Cerebellar nuclear complex (tissue), 1 donor: ENCODE measurements around the gene FAXDC2.
"Not testable (repeated sequence)": the region's sequence is repeated elsewhere in the genome, so short reads cannot be mapped to it uniquely, and the experiment has no call there.

Experiments used
- DNase-seq, 2 experiments: peaks; one replicate each; lab custom pipeline; 2025; lab: John Stamatoyannopoulos, UW

FAXDC2 gene

GRCh38 chr5:154830596-154830995 is 19.8 kb downstream of the FAXDC2 start:
- no peak for DNase-seq

- DNase-seq: no peak
Measured at GRCh38 chr5:154830219-154830595, 20.2 kb downstream of the FAXDC2 start.

- DNase-seq: no peak
Measured at GRCh38 chr5:154829589-154830218, 20.7 kb downstream of the FAXDC2 start.

GRCh38 chr5:154829181-154829588 is 21.2 kb downstream of the FAXDC2 start:
- no peak for DNase-seq

DNA sequence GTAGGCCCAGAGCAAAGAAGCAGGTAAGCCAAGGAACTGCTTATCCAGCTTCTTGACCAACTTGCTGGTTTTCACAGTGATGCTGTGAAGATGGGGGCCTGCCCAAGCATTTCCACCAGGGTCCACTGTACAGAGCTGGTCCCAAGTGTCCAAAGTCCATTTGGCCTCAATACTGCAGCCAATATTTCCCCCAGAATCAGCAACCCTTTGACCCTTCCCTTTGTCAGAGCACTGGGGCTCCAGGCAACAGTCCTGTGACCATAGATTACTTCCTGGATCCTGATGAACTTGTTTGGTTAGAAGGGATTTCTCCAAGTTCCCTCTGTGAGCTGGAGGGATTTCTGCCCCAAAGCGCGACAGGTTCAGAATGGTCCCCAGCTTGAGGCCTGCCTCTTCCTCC is 26.3 kb downstream of the FAXDC2 start:
- no peak for DNase-seq

DNA sequence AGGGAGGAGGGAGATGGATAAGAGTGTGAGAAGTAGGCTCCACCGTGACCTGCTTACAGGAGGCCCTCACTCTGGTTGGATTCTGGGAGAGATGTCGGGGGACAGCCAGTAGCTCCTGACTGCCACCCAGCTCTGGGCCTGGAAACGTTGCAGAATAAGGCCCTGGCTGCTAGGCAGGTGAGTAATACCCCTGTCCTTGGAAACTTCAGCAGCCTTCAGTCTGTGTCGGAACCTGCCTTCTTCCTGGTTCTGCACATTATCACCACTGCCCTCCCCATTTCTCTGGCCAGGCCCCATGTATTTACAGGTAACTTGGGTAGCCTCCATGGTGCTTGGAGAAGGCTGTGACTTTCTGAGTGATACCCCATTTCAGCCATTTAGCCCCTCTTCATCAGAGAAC is 26.8 kb downstream of the FAXDC2 start:
- no peak for DNase-seq

DNA sequence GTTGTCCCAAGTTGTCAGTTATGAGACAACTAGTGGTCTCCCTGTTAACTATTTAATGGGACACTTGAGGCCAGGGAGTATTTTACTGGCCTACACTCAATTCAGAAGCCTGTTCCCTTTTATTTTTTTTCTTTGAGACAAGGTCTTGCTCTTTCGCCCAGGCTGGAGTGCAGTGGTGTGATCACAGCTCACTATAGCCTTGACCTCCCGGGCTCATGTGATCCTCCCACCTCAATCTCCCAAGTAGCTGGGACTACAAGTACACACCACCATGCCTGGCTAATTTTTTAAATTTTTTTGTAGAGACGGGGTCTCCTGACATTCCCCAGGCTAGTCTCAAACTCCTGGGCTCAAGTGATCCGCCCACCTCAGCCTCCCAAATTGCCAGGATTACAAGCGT is 27.5 kb downstream of the FAXDC2 start:
- DNase-seq: not testable (repeated sequence)

DNA sequence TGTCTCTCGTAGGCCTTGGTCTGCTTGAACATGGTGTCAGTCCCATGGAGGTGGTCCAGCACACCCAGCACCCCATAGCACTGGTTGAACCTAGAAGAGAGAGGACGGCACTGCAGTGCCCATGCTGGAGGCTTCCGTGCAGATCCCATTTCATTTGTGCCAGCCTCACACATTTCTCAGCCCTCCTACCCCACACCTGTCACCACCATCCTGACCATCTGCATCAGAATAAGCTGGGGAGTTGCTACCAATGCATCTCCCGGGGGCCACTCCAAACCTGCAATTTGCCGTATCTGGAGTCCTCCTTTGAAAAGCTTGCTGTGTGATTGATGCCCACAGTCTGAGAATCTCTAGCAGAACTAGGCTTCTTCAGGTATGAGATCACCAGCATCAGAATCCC is 30.0 kb downstream of the FAXDC2 start:
- no peak for DNase-seq

DNA sequence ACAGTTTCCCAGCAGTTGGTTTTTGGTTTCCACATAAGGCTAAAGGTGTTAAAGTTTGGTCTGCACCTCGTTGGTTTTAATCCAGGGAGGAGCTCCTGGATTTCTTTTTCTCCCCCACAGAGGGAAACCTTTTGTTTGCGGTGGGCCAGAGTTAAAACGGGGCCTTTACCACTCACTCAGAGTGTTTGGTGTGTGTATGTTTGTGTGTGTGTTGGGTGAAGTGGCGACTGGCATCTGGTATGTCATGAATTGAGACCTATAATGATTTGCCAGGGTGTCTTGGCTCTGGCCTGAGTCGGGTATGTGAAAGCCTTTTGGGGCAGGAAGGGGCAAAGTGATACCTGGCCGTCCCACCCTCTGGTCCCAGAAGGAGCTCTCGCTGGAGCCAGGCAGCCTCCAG is 30.9 kb downstream of the FAXDC2 start:
- no peak for DNase-seq

DNA sequence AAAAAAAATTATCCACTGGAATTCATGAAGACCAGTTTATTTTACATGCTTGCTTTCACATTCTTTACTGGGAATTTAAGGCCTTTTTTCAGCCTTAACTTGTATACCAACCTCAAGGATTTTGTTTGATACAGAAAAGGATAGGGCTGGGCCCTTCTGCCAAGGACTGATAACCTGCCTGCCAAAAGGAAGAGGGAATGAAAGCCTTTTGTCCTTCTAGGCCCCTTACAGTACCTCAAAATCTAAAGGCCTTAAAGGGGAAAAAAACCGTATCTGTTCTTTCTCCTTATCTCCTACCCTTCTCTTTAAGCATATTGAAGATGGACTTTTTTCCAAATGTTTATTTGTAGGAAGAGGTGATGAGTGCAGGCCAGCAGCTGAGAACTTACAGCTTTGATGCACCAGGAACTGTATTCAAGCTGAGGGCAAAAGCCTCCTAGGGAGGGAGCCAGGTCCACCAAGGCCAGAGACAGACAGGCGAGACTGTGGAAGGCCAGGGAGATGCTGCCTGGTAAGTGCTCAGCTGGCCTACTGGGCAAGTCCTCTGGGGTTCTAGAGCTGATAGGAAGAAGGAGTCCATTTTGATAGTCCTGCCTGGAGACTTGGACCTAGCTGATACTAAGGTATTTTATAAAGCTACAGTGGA is 31.8 kb downstream of the FAXDC2 start:
- DNase-seq: no peak

- DNase-seq: no peak
Measured at GRCh38 chr5:154817815-154818214, 32.6 kb downstream of the FAXDC2 start.

- DNase-seq: no peak
Measured at GRCh38 chr5:154816891-154817492, 33.4 kb downstream of the FAXDC2 start.

- no peak for DNase-seq
Measured at GRCh38 chr5:154815684-154816247, 34.6 kb downstream of the FAXDC2 start.

GRCh38 chr5:154815025-154815424 is 35.4 kb downstream of the FAXDC2 start:
- no peak for DNase-seq

DNA sequence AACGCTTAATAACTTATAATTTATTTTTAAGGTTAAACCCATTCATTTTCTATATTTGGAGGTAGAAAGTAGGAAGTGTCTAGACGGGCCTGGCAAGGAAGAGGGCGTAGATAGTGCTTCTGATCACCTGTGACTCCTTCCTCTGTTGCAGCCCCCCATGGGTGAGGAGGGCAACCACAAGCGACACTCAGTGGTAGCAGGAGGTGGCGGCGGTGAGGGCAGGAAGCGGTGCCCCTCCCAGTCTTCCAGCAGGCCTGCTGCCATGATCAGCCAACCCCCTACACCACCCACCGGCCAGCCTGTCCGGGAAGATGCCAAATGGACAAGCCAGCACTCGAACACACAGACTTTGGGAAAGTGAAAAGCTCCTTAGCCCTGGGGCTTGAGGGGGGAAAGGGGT is 36.7 kb downstream of the FAXDC2 start:
- DNase-seq: no peak

DNA sequence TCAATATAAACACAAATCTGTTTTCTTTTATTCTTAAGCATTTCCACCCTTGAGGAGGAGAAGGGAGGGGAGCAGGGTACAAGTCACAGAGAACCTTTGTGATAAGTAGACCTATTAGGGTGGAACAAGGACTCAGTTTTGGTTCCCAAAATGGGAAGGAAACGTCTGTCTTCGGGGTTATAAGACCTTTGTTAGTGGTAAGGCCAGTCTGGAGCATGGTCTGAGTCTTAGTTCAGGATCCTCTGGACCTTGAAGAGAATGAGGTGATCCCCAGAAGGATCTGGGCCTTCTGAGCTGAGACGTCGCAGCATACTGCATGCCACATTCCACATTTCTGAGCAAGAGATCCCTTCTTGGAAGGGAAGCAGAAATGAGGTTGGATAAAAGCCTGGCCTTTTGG is 37.2 kb downstream of the FAXDC2 start:
- DNase-seq: no peak

GRCh38 chr5:154811653-154812465 is 38.5 kb downstream of the FAXDC2 start:
- DNase-seq: no peak

GRCh38 chr5:154811239-154811638 is 39.2 kb downstream of the FAXDC2 start:
- DNase-seq: no peak

- no peak for DNase-seq
Measured at GRCh38 chr5:154806176-154806575, 44.2 kb downstream of the FAXDC2 start.

GRCh38 chr5:154802050-154802449 is 48.4 kb downstream of the FAXDC2 start:
- DNase-seq: no peak

- DNase-seq: no peak
Measured at GRCh38 chr5:154801083-154801482, 49.3 kb downstream of the FAXDC2 start.

DNA sequence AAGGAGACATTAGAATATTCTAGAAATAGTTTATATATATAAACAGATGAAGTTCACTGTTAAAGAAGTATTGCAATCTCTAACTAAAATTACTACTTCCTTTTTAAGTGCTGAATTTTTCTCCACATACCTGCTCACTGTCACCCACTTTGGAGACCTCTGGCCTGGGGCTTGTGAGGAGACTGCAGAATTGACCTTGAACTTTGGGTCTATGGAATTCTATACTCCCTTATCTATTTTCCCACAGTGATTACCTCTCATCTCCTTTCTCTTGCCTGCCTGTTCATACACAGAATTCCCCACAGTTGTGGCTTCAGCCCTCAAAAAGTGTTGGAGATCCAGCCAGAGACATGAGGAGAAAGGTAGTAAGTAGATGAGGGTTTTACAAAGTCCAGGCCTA is 49.8 kb downstream of the FAXDC2 start:
- DNase-seq: no peak
